ENCODE results near the gene LGALS9C. TPM values are rescaled to one million over a fixed set of nuclear protein-coding genes. Genes with fewer than 3 reads are reported as not detected.
"Not testable (repeated sequence)": the region's sequence is repeated elsewhere in the genome, so short reads cannot be mapped to it uniquely, and the experiment has no call there.

LGALS9C gene
- total RNA-seq, result not detected

DNA sequence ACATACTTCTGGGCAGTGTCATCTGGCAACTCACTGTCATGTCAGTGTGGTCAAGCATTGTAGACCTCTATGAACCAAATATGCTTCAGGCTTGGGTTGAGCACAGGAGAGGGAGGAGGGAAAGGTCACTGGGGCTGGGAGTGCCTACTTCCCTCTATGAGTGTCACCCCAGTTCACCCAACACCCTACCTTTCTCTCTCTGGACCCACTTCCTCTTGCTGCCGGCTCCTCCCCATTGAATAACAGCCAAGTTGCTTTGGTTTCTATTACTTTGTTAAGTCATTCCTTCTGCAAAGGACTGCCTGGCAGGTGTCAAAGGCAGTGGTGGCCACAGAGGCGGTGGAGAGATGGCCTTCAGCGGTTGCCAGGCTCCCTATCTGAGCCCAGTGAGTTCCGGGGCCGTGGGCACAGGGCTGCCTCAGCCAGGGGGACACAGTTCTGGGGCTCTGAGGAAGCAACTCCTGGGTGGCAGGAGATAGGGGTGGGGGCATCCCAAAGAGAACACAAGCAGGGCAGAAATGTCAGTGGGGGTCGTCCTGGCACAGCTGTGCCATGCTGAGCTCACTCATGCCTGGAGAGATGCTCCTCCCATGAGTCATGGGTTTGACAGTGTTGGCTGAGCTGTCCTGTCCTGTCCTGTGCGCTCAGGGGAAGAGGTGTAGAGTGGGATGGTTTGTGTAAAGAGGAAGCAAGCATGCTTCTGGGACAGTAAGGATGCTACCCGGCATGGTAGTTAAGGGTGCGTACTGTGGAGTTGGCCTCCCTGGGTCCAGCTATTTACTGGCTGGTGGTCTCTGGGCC, at the start of gene LGALS9C:
TSS of gene LGALS9C (plus strand) at position 282 of the 801 bp plus-strand sequence. CDS start at position 348, 66 bp downstream.
- not testable (repeated sequence) for H3K27me3 ChIP-seq
- DNase-seq, result peak in 2 of 4 donors; percentile 4 to 15

DNA sequence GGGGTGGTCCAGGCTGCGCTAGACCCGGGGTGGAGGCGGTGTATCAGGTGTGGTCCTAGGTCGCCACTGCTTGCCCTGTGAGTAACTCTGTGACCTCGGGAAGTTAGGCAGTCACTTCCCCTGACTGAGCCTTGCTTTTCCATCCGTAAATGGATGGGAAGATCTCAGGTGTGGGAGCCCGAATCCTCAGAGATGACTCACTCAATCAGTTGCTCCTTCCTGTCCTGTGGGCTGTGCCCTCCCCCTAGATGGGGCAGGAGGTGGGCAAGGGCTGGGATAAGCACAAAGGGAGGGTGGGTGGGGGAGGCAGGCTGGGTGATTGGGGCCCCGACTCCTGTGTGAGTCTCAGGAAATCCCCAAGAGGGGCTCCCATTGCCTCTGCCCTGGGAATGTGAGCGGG, 44.4 kb upstream of the LGALS9C start:
- intact Hi-C loops (cut with DNase I); H3K36me3 ChIP-seq (replicated peaks in 1 of 2; ENCODE audit: insufficient read depth in 1 of 2, low read depth in 2 of 2); H3K27ac ChIP-seq; H3K27me3 ChIP-seq; DNase-seq; H3K4me1 ChIP-seq; H3K9me3 ChIP-seq; H3K4me3 ChIP-seq; ATAC-seq: not testable (repeated sequence)
- WGBS, 2 donors, result no CpG with 5 or more reads among the region's 9 CpGs

More for the DNA sequence above, at the start of gene LGALS9C:
- H3K4me1 ChIP-seq; intact Hi-C loops (cut with DNase I); H3K27ac ChIP-seq; H3K4me3 ChIP-seq; H3K9me3 ChIP-seq; H3K36me3 ChIP-seq (replicated peaks in 1 of 2; ENCODE audit: insufficient read depth in 1 of 2, low read depth in 2 of 2): not testable (repeated sequence)
- WGBS, 2 donors, result 27 to 33% methylated on average over 4 to 6 of the region's 9 CpGs
- peak; percentile 30 for ATAC-seq

DNA sequence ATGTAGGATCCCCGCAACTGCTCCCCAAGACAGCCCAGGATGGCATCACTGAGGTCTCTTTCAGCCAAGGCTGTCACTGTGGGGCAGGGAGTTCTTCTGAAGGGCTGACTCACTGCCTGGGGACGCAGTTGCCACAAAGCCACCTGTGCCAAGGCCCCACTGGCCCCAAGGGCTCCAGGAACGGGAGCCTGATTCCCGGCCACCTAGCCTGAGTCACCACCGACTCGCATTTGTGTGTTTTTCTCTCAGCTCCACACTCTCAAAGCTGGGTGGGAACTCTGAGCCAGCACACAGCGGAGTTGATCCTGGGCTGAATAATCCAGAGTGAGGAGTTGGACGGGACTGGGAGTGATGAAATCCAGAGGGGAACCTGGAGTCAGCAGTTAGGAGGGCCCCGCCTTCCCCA, 37.1 kb upstream of the LGALS9C start:
- H3K27me3 ChIP-seq; H3K27ac ChIP-seq; ATAC-seq; H3K4me1 ChIP-seq; intact Hi-C loops (cut with DNase I); H3K4me3 ChIP-seq; DNase-seq; H3K9me3 ChIP-seq; H3K36me3 ChIP-seq (replicated peaks in 1 of 2; ENCODE audit: insufficient read depth in 1 of 2, low read depth in 2 of 2): not testable (repeated sequence)
- WGBS, 2 donors, result no CpG with 5 or more reads among the region's 9 CpGs

DNA sequence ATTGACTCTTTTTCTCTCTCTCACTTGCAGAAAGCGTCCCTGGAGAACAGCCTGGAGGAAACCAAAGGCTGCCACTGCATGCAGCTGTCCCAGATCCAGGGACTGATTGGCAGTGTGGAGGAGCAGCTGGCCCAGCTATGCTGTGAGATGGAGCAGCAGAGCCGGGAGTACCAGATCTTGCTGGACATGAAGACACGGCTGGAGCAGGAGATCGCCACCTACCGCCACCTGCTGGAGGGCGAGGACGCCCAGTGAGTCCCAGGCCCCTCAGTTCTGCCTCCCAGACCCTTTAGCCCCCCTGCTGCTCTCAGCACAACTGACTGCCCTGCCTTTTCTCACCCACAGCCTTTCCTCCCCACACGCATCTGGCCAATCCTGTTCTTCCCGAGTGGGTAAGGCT, 34.5 kb upstream of the LGALS9C start:
- H3K9me3 ChIP-seq; H3K36me3 ChIP-seq (replicated peaks in 1 of 2; ENCODE audit: insufficient read depth in 1 of 2, low read depth in 2 of 2); H3K27me3 ChIP-seq; H3K4me1 ChIP-seq; H3K27ac ChIP-seq; intact Hi-C loops (cut with DNase I); H3K4me3 ChIP-seq; ATAC-seq: not testable (repeated sequence)
- DNase-seq, result peak; percentile 27 to 67 (median 39)
- no CpG with 5 or more reads among the region's 9 CpGs for WGBS, 2 donors

DNA sequence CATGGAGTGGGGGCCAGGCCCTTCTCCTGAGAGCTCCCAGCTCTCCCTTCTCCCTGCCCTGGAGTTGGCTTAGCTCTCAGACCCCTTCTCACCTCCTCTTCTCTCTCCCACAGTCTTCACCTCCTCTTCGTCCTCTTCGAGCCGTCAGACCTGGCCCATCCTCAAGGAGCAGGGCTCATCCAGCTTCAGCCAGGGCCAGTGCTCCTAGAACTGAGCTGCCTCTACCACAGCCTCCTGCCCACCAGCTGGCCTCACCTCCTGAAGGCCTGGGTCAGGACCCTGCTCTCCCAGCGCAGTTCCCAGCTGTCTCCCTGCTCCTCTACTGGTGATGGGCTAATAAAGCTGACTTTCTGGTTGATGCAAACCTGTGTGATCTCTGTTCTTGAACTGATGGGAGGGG, 34.1 kb upstream of the LGALS9C start:
- no CpG with 5 or more reads among the region's 4 CpGs for WGBS, 2 donors
- not testable (repeated sequence) for ATAC-seq

DNA sequence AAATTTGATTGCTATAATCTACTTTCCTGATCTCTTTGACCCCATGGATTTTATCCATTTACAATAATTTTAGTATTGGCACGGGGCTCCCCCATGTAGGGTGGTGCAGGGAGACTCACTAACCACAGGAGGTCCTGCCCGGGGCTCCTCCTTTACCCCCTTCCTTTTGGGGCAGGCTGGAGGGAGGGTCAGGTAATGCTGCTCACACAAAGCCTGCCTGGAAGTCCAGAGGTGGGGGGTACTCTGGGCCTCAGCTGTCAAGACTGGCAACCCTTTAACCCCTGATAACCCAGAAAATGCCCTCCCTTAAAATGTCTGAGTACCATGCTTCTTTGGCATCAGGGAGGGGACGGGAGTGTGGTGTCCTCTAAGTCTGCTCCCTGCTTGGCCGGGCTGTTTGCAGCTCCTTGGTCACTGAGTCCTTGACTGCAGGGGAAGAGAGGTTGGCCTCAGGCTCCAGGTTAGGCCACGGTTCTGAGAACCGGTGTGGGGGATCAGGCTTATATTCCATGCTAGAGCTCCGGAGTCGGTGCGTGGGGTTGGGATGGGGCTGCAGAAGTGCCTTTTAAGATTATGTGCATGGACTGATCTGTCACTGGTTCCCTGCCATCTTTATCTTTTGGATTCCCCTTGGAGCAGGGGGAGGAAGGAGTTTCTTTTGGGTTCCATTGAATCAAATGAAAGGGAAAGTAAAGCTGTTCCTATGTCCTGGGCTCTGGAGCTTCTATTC, 28.9 kb upstream of the LGALS9C start:
- H3K27me3 ChIP-seq; ATAC-seq; H3K4me1 ChIP-seq; H3K9me3 ChIP-seq; H3K36me3 ChIP-seq (replicated peaks in 1 of 2; ENCODE audit: insufficient read depth in 1 of 2, low read depth in 2 of 2); DNase-seq; H3K27ac ChIP-seq; H3K4me3 ChIP-seq; intact Hi-C loops (cut with DNase I): not testable (repeated sequence)
- no CpG with 5 or more reads among the region's 9 CpGs for WGBS, 2 donors

More for the DNA sequence above, 34.1 kb upstream of the LGALS9C start:
- H3K27me3 ChIP-seq; H3K4me1 ChIP-seq; H3K36me3 ChIP-seq (replicated peaks in 1 of 2; ENCODE audit: insufficient read depth in 1 of 2, low read depth in 2 of 2); H3K9me3 ChIP-seq; intact Hi-C loops (cut with DNase I); H3K4me3 ChIP-seq; H3K27ac ChIP-seq; DNase-seq: not testable (repeated sequence)

DNA sequence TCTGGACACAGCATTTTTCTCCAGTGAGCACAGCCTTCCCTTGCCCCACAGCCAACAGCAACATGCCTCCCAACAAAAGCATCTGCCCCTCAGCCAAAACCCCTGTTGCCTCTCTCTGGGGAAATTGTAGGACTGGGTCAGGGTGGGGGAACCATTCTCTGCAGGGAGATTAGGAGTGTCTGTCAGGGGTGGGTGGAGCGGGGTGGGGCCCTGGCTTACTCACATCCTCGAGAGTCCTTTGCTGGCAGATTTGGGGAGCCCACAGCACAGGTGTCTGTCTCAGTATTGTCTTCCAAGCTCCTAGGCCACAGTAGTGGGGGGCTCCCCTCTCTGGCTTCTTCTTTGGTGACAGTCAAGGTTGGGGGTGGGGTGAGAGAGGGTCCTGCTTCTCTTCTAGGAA, 28.3 kb upstream of the LGALS9C start:
- H3K27ac ChIP-seq; H3K9me3 ChIP-seq; H3K36me3 ChIP-seq (replicated peaks in 1 of 2; ENCODE audit: insufficient read depth in 1 of 2, low read depth in 2 of 2); intact Hi-C loops (cut with DNase I); ATAC-seq; DNase-seq; H3K27me3 ChIP-seq; H3K4me3 ChIP-seq; H3K4me1 ChIP-seq: not testable (repeated sequence)
- WGBS, 2 donors, result no CpG with 5 or more reads among the region's 2 CpGs

DNA sequence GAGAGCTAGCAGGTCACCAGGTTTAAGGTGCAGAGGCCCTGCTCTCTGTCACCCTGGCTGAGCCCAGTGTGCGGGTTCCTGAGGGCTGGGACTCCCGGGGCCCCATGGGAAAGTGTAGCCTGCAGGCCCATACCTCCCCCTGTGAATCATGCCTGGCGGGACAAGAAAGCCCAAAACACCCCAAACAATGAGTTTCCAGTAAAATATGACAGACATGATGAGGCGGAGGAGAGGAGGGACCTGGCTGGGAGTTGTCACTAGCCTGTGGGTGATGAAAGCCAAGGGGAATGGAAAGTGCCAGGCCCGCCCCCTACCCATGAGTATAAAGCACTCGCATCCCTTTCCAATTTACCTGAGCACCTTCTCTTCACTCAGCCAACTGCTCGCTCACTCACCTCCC, 26.8 kb upstream of the LGALS9C start:
- 88% methylated on average over 3 of the region's 7 CpGs; no CpG with 5 or more reads in 1 of the 2 donors for WGBS, 2 donors
- H3K9me3 ChIP-seq; DNase-seq; H3K4me3 ChIP-seq; H3K4me1 ChIP-seq; ATAC-seq; H3K36me3 ChIP-seq (replicated peaks in 1 of 2; ENCODE audit: insufficient read depth in 1 of 2, low read depth in 2 of 2); H3K27ac ChIP-seq; H3K27me3 ChIP-seq; intact Hi-C loops (cut with DNase I): not testable (repeated sequence)

DNA sequence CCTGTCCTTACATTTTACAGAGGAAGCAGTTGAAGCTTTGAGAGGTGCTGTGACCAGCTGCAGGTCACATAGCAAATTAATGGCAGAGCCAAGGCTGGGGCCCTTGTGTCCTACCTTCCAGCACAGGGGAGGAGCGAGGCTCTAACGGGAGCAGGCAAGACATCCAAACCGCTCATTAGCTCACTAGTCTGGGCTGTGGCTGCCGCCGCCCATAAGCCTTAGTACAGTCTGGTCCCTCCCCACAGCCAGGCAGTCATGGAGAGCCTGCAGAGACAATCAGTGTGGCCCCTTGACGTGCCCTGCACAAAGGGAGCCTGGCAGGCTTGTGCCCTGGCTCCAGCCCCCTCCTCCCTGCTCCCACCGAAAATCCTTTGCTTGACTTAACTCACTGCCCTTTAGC, 25.6 kb upstream of the LGALS9C start:
- intact Hi-C loops (cut with DNase I); H3K4me1 ChIP-seq; ATAC-seq; DNase-seq; H3K36me3 ChIP-seq (replicated peaks in 1 of 2; ENCODE audit: insufficient read depth in 1 of 2, low read depth in 2 of 2); H3K4me3 ChIP-seq; H3K27me3 ChIP-seq; H3K27ac ChIP-seq; H3K9me3 ChIP-seq: not testable (repeated sequence)
- WGBS, 2 donors, result no CpG with 5 or more reads among the region's 7 CpGs

DNA sequence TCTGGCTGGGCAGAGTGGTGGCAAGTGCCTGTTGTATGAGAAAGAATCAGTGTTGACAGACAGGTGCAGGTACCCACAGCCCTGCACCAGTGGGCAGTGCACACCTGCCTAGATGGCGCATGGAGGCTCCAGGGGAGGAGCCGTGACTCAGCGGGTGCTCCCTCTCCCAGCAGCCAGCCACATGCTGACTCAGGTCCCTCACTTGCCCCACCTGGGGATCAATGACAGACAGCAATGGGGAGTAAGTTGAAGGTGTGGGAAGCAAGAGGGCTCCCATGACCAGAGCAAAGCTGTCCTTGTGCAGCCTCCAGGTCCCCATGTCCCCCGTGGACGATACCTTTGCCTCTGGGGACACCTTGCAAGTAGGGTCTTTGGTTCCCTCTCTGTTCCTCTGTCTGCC, 24.6 kb upstream of the LGALS9C start:
- H3K36me3 ChIP-seq (replicated peaks in 1 of 2; ENCODE audit: insufficient read depth in 1 of 2, low read depth in 2 of 2); ATAC-seq; H3K27ac ChIP-seq; H3K27me3 ChIP-seq; H3K4me3 ChIP-seq; H3K9me3 ChIP-seq; H3K4me1 ChIP-seq; DNase-seq; intact Hi-C loops (cut with DNase I): not testable (repeated sequence)
- WGBS, 2 donors, result 63% methylated on average over 5 of the region's 5 CpGs; no CpG with 5 or more reads in 1 of the 2 donors

DNA sequence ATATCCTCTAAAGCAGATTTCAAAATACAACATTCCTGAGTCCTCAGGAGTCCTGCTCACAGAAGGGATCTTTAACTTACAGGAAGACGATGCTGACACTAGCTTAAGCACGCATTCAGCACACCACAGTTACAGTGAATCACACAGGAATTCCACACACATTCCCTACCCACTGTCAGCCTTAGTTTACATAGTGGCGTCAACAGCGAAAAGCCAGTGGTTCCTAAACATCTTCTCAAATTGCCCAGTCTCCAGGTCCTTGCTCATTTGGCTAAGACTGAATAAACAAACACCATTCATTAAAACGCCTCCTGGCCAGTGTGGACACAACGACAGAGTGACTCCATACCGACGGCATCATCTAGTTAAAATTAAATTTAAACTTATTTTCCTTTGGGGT, 17.6 kb upstream of the LGALS9C start:
- intact Hi-C loops (cut with DNase I); H3K4me3 ChIP-seq; DNase-seq; H3K36me3 ChIP-seq (replicated peaks in 1 of 2; ENCODE audit: insufficient read depth in 1 of 2, low read depth in 2 of 2); H3K9me3 ChIP-seq; H3K4me1 ChIP-seq; ATAC-seq; H3K27me3 ChIP-seq; H3K27ac ChIP-seq: not testable (repeated sequence)
- WGBS, 2 donors, result 5 to 7% methylated on average over 8 of the region's 8 CpGs

Data from body of pancreas (tissue), 4 donors.